GM21723 (cell line): ENCODE results near the gene LCE2A.

Source experiments
- ATAC-seq: cut with Tn5 transposase; IDR thresholded peaks from one replicate; pipeline ENCODE4 v1.9.1; 2021; ENCODE audit warnings: mild to moderate bottlenecking, moderate library complexity; ENCODE audit not compliant: unreplicated experiment

Gene LCE2A

DNA sequence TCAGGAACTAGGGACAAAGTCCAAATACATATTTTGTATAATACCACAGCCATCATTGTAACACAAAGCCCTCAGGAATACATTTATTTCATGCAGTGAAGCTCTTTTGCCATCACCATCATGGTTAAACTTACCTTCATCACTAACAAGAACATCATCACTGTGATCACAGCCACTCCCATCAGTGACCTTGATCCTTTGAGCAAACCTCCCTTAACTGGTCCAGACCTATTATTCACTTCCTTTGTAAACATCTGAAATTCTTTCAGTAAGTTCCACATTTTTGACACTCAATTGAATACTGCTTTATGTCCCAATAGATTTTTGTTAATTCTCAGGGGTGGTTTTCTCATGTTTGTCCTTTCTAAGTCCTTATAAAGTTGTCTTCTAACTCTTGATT is 43.5 kb downstream of the LCE2A start:
- no peak for ATAC-seq

DNA sequence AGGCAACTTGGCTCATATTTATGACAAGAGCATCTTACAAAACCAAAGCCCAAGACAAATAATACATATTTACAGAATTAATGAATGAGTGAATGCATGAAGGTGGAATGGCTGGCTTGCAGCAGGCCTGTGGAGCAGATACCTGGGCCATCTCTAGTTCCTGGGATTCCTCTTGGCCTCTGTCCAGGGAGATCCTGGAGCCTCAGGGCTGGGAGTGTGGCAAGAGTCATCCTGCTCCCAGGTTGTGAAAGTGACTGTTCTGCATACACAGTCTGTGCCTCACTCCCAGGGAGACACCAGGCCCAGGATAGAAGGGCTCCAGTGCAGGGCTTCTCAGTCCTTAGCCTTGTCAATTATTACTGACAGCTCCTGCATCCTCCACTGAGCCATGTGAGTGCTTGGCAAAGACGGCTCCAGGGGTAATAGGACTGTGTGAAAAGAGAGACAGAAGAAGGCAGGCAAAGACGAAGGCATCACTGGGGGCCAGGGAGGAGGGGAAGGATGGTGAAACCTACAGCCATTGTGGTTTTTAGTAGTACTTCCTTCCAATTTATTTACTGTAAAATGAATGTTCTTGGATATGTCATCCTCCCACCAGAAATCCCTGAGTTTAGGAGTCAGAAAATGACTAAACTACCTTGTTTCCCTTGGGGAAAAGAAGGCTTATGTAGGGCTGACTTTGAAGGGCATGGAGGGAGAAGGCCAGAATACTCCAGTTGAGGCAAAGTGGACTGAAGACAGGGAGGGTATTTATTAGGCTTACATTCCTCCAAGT is 45.4 kb downstream of the LCE2A start:
- no peak for ATAC-seq

DNA sequence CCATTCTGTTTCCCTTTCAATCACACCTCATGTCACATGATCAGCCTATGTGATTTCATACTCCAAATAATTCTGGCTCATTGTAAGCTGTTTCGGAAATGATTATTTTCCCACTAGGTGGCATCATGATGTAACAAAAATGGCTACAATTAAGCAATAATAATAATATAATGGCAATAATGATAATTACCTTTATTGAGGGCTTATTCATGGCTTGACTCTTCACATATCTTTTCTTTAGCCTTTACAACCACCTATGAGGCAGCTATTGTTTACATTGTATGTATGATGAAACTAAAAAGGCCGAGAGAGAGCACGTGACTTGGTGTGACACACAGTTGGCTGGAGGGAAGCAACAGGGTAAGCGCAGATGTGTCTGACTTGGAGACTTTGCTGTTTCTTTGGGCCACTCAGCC is 47.2 kb downstream of the LCE2A start:
- ATAC-seq: no peak

DNA sequence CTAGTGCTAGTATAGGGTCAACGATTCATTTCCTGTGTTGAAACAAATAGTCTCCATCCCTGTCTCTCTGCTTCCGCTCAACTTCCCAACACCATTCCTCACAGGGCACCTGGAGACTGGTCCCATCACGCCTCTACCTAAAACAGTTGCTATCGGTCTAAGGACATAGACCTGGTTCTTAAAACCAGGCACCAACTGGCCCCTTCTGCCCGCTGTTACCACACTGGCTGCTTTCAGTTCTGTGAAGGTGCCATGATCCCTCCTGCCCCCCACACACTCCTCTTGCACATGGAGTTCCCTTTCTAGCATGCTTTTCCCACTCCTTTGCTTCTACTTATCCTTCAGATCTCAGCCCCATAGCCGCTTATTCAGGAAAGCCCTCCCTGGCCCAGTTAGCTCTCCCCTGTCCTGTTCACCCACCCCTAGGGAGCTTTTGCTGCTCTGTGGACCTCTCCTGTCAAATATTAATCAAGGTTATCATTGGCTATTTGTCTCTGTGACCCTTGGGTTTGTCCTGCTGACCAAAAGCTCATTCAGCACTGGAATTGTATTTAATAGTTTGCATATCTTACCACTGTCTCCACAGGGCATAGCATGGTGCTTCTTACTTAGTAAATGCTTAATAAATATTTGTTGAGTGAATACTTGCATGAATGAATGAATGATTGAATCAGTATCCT is 47.8 kb downstream of the LCE2A start:
- no peak for ATAC-seq

GRCh38 chr1:152747831-152748230 is 49.7 kb downstream of the LCE2A start:
- ATAC-seq: no peak
